ENCODE results near the gene UCP3. TPM values are rescaled to one million over a fixed set of nuclear protein-coding genes. Genes with fewer than 3 reads are reported as not detected.
"Not testable (repeated sequence)": the region's sequence is repeated elsewhere in the genome, so short reads cannot be mapped to it uniquely, and the experiment has no call there.

The UCP3 gene
- total RNA-seq, 2 experiments from 2014 or later: 2.9 TPM

GRCh38 chr11:73998846-73999575 is 9.9 kb downstream of the UCP3 start:
- no peak overlapping the region for H3K4me3 Mint-ChIP-seq
- H3K27ac Mint-ChIP-seq: peak overlapping the region; percentile 19
- DNase-seq: no peak
- ChIA-PET POLR2A (interaction anchor here (0.6 to 9.6 kb wide), 3 partner anchors 16 to 25 kb away, joined by 5 to 187 read pairs (median 6); partner anchors contain the start of gene UCP2), CTCF (no interaction called here)
- peaks cover 31% of the 10 kb centered on the region for H3K36me3 Mint-ChIP-seq (ENCODE audit: low read depth)
- ATAC-seq: no peak
- no peaks in the 10 kb centered on the region for H3K27me3 Mint-ChIP-seq (ENCODE audit: low read depth)
- H3K4me1 Mint-ChIP-seq (ENCODE audit: low read depth): peaks cover 67% of the 10 kb centered on the region
- no peaks in the 10 kb centered on the region for H3K9me3 Mint-ChIP-seq (ENCODE audit: insufficient read depth)

- Mint-ChIP-seq H3K27me3 (ENCODE audit: low read depth) (no peaks in the 10 kb centered on the region), H3K4me1 (ENCODE audit: low read depth) (peaks cover 62% of the 10 kb centered on the region)
- CTCF ChIA-PET: interaction anchor here (1.0 to 1.8 kb wide), 6 partner anchors 9 to 33 kb away, joined by 3 to 6 read pairs (median 4); partner anchors contain the start of genes UCP2 and UCP3
Measured at GRCh38 chr11:73997120-73997770, 11.6 kb downstream of the UCP3 start.

GRCh38 chr11:73996161-73996747 is 12.6 kb downstream of the UCP3 start:
- ChIA-PET CTCF (interaction anchor here (1.8 to 2.4 kb wide), 3 partner anchors 9 to 16 kb away, joined by 5 to 20 read pairs (median 10); partner anchors contain the start of gene UCP2), POLR2A (interaction anchor here (1.0 to 9.6 kb wide), 10 partner anchors 9 to 175 kb away, joined by 3 to 187 read pairs (median 10); partner anchors contain the start of genes C2CD3, PPME1, UCP2 and UCP3)
- peak overlapping the region; percentile 72 for H3K4me3 Mint-ChIP-seq
- peak overlapping the region; percentile 94 for H3K27ac Mint-ChIP-seq
- no peak for DNase-seq
- H3K9me3 Mint-ChIP-seq (ENCODE audit: insufficient read depth): no peaks in the 10 kb centered on the region
- no peaks in the 10 kb centered on the region for H3K27me3 Mint-ChIP-seq (ENCODE audit: low read depth)
- H3K4me1 Mint-ChIP-seq (ENCODE audit: low read depth): peaks cover 70% of the 10 kb centered on the region
- ATAC-seq: peak; percentile 19
- peaks cover 8% of the 10 kb centered on the region for H3K36me3 Mint-ChIP-seq (ENCODE audit: low read depth)

More at GRCh38 chr11:73997120-73997770, 11.6 kb downstream of the UCP3 start:
- no peak overlapping the region for H3K4me3 Mint-ChIP-seq
- ATAC-seq: no peak
- H3K27ac Mint-ChIP-seq: peak overlapping the region; percentile 48
- H3K9me3 Mint-ChIP-seq (ENCODE audit: insufficient read depth): no peaks in the 10 kb centered on the region
- POLR2A ChIA-PET: interaction anchor here (0.6 to 9.6 kb wide), 9 partner anchors 8 to 174 kb away, joined by 3 to 187 read pairs (median 14); partner anchors contain the start of genes C2CD3, PPME1, UCP2 and UCP3
- DNase-seq: no peak
- H3K36me3 Mint-ChIP-seq (ENCODE audit: low read depth): peaks cover 14% of the 10 kb centered on the region

GRCh38 chr11:73995731-73996130 is 13.2 kb downstream of the UCP3 start:
- H3K4me1 Mint-ChIP-seq (ENCODE audit: low read depth): peaks cover 72% of the 10 kb centered on the region
- H3K4me3 Mint-ChIP-seq: peak overlapping the region; percentile 72
- ChIA-PET CTCF (interaction anchor here (1.0 to 2.4 kb wide), 5 partner anchors 9 to 25 kb away, joined by 5 to 20 read pairs (median 10); partner anchors contain the start of gene UCP2), POLR2A (interaction anchor here (1.0 to 9.6 kb wide), 11 partner anchors 9 to 175 kb away, joined by 3 to 187 read pairs (median 7); partner anchors contain the start of genes C2CD3, PPME1, UCP2 and UCP3)
- ATAC-seq (peak; percentile 84), DNase-seq (peak; percentile 79)
- no peaks in the 10 kb centered on the region for H3K9me3 Mint-ChIP-seq (ENCODE audit: insufficient read depth)
- H3K27me3 Mint-ChIP-seq (ENCODE audit: low read depth): no peaks in the 10 kb centered on the region
- H3K36me3 Mint-ChIP-seq (ENCODE audit: low read depth): peaks cover 7% of the 10 kb centered on the region
- peak overlapping the region; percentile 94 for H3K27ac Mint-ChIP-seq

- ATAC-seq: peak; percentile 79
- ChIA-PET CTCF (interaction anchor here (1.0 to 2.4 kb wide), 11 partner anchors 10 to 394 kb away, joined by 3 to 20 read pairs (median 5); partner anchors contain the start of genes C2CD3, PPME1 and UCP2), POLR2A (interaction anchor here (1.0 to 9.6 kb wide), 12 partner anchors 10 to 176 kb away, joined by 3 to 187 read pairs (median 6); partner anchors contain the start of genes C2CD3, PPME1, UCP2 and UCP3)
- Mint-ChIP-seq H3K27me3 (ENCODE audit: low read depth) (no peaks in the 10 kb centered on the region), H3K27ac (peak overlapping the region; percentile 94), H3K4me3 (peak overlapping the region; percentile 72), H3K9me3 (ENCODE audit: insufficient read depth) (no peaks in the 10 kb centered on the region), H3K4me1 (ENCODE audit: low read depth) (peaks cover 70% of the 10 kb centered on the region), H3K36me3 (ENCODE audit: low read depth) (peaks cover 4% of the 10 kb centered on the region)
- DNase-seq: peak; percentile 56
Measured at GRCh38 chr11:73995247-73995646, 13.6 kb downstream of the UCP3 start.

- DNase-seq (no peak), ATAC-seq (no peak)
- Mint-ChIP-seq H3K9me3 (ENCODE audit: insufficient read depth) (no peaks in the 10 kb centered on the region), H3K4me3 (no peak overlapping the region), H3K27ac (no peak overlapping the region), H3K4me1 (ENCODE audit: low read depth) (peaks cover 41% of the 10 kb centered on the region), H3K36me3 (ENCODE audit: low read depth) (no peaks in the 10 kb centered on the region), H3K27me3 (ENCODE audit: low read depth) (no peaks in the 10 kb centered on the region)
- ChIA-PET POLR2A (interaction anchor here (9.6 kb wide), 1 partner anchor 9 kb away, joined by 187 read pairs; the partner anchor contains the start of gene UCP2), CTCF (interaction anchor here (1.1 to 1.9 kb wide), 2 partner anchors 13 to 241 kb away, joined by 3 to 4 read pairs; no protein-coding TSS in a partner anchor)
Measured at GRCh38 chr11:73991471-73992006, 17.3 kb downstream of the UCP3 start.

GRCh38 chr11:73990730-73991129 is 18.2 kb downstream of the UCP3 start:
- Mint-ChIP-seq H3K9me3 (ENCODE audit: insufficient read depth) (no peaks in the 10 kb centered on the region), H3K4me1 (ENCODE audit: low read depth) (peaks cover 33% of the 10 kb centered on the region), H3K27ac (no peak overlapping the region), H3K4me3 (no peak overlapping the region), H3K27me3 (ENCODE audit: low read depth) (no peaks in the 10 kb centered on the region), H3K36me3 (ENCODE audit: low read depth) (no peaks in the 10 kb centered on the region)
- CTCF ChIA-PET: interaction anchor here (0.7 to 1.9 kb wide), 3 partner anchors 11 to 242 kb away, joined by 3 to 4 read pairs (median 3); no protein-coding TSS in a partner anchor
- POLR2A ChIA-PET: interaction anchor here (9.6 kb wide), 1 partner anchor 8 kb away, joined by 187 read pairs; the partner anchor contains the start of gene UCP2
- ATAC-seq (no peak), DNase-seq (no peak)

- no peak overlapping the region for H3K4me3 Mint-ChIP-seq
- no peaks in the 10 kb centered on the region for H3K9me3 Mint-ChIP-seq (ENCODE audit: insufficient read depth)
- H3K27ac Mint-ChIP-seq: no peak overlapping the region
- peak; percentile 49 for DNase-seq
- no peaks in the 10 kb centered on the region for H3K36me3 Mint-ChIP-seq (ENCODE audit: low read depth)
- CTCF ChIA-PET: interaction anchor here (1.0 to 1.9 kb wide), 2 partner anchors 9 to 16 kb away, joined by 4 read pairs; no protein-coding TSS in a partner anchor
- no peaks in the 10 kb centered on the region for H3K27me3 Mint-ChIP-seq (ENCODE audit: low read depth)
- POLR2A ChIA-PET: interaction anchor here (9.6 kb wide), 1 partner anchor 6 kb away, joined by 187 read pairs; the partner anchor contains the start of gene UCP2
- no peak for ATAC-seq
- H3K4me1 Mint-ChIP-seq (ENCODE audit: low read depth): peaks cover 26% of the 10 kb centered on the region
Measured at GRCh38 chr11:73989156-73989555, 19.7 kb downstream of the UCP3 start.

GRCh38 chr11:73988227-73988626 is 20.7 kb downstream of the UCP3 start:
- Mint-ChIP-seq H3K9me3 (ENCODE audit: insufficient read depth) (no peaks in the 10 kb centered on the region), H3K27me3 (ENCODE audit: low read depth) (no peaks in the 10 kb centered on the region), H3K4me3 (no peak overlapping the region), H3K27ac (no peak overlapping the region), H3K36me3 (ENCODE audit: low read depth) (no peaks in the 10 kb centered on the region), H3K4me1 (ENCODE audit: low read depth) (peaks cover 34% of the 10 kb centered on the region)
- ChIA-PET POLR2A (no interaction called here), CTCF (interaction anchor here (0.6 to 1.0 kb wide), 2 partner anchors 8 to 9 kb away, joined by 3 to 4 read pairs; no protein-coding TSS in a partner anchor)
- DNase-seq: no peak
- no peak for ATAC-seq

- H3K27ac Mint-ChIP-seq; DNase-seq; H3K27me3 Mint-ChIP-seq (ENCODE audit: low read depth); H3K4me3 Mint-ChIP-seq; H3K9me3 Mint-ChIP-seq (ENCODE audit: insufficient read depth); ATAC-seq: not testable (repeated sequence)
- Mint-ChIP-seq H3K4me1 (ENCODE audit: low read depth) (peaks cover 24% of the 10 kb centered on the region), H3K36me3 (ENCODE audit: low read depth) (peaks cover 19% of the 10 kb centered on the region)
- ChIA-PET CTCF (interaction anchor here (0.9 to 2.6 kb wide), 4 partner anchors 9 to 40 kb away, joined by 3 to 16 read pairs (median 3); no protein-coding TSS in a partner anchor), POLR2A (interaction anchor here (10.0 kb wide), 1 partner anchor 8 kb away, joined by 187 read pairs; no protein-coding TSS in a partner anchor)
Measured at GRCh38 chr11:73985661-73986060, 23.2 kb downstream of the UCP3 start.
